ENCODE measurements around the gene CDKN1B.

CDKN1B gene

GRCh38 chr12:12686472-12686871, 30.7 kb upstream of the CDKN1B start:
- TF ChIP-seq SIN3A (IDR thresholded peaks at IDR 0.05; ENCODE audit: borderline replicate concordance, insufficient read depth, low read length), result no peak
- TF ChIP-seq REST (IDR thresholded peaks at IDR 0.05; ENCODE audit: insufficient read depth in 1 of 2, low read depth in 2 of 2, low read length in 2 of 2), result no peak
- TF ChIP-seq POLR2AphosphoS5 (IDR thresholded peaks at IDR 0.05; ENCODE audit: low read depth, low read length), result no peak
- TF ChIP-seq FOXP2 (optimal IDR thresholded peaks at IDR 0.05; ENCODE audit: borderline replicate concordance, extremely low read depth, extremely low read length, insufficient read depth), result no peak
- no peak for TF ChIP-seq TAF1 (IDR thresholded peaks at IDR 0.05; ENCODE audit: borderline replicate concordance, insufficient read depth, low read length)

GRCh38 chr12:12686925-12687324, 30.2 kb upstream of the CDKN1B start:
- no peak for TF ChIP-seq REST (IDR thresholded peaks at IDR 0.05; ENCODE audit: insufficient read depth in 1 of 2, low read depth in 2 of 2, low read length in 2 of 2)

GRCh38 chr12:12689647-12690300, 27.4 kb upstream of the CDKN1B start:
- no peak for TF ChIP-seq REST (IDR thresholded peaks at IDR 0.05; ENCODE audit: insufficient read depth in 1 of 2, low read depth in 2 of 2, low read length in 2 of 2)
- no peak for TF ChIP-seq SIN3A (IDR thresholded peaks at IDR 0.05; ENCODE audit: borderline replicate concordance, insufficient read depth, low read length)
- TF ChIP-seq POLR2AphosphoS5 (IDR thresholded peaks at IDR 0.05; ENCODE audit: low read depth, low read length), result no peak
- no peak for TF ChIP-seq FOXP2 (optimal IDR thresholded peaks at IDR 0.05; ENCODE audit: borderline replicate concordance, extremely low read depth, extremely low read length, insufficient read depth)
- no peak for TF ChIP-seq TAF1 (IDR thresholded peaks at IDR 0.05; ENCODE audit: borderline replicate concordance, insufficient read depth, low read length)

GRCh38 chr12:12691549-12691948, 25.6 kb upstream of the CDKN1B start:
- no peak for TF ChIP-seq TAF1 (IDR thresholded peaks at IDR 0.05; ENCODE audit: borderline replicate concordance, insufficient read depth, low read length)

GRCh38 chr12:12693111-12693671, 24.0 kb upstream of the CDKN1B start:
- TF ChIP-seq REST (IDR thresholded peaks at IDR 0.05; ENCODE audit: insufficient read depth in 1 of 2, low read depth in 2 of 2, low read length in 2 of 2), result no peak
- TF ChIP-seq POLR2AphosphoS5 (IDR thresholded peaks at IDR 0.05; ENCODE audit: low read depth, low read length), result no peak
- no peak for TF ChIP-seq SIN3A (IDR thresholded peaks at IDR 0.05; ENCODE audit: borderline replicate concordance, insufficient read depth, low read length)
- TF ChIP-seq FOXP2 (optimal IDR thresholded peaks at IDR 0.05; ENCODE audit: borderline replicate concordance, extremely low read depth, extremely low read length, insufficient read depth), result no peak
- no peak for TF ChIP-seq TAF1 (IDR thresholded peaks at IDR 0.05; ENCODE audit: borderline replicate concordance, insufficient read depth, low read length)

All from PFSK-1 (cell line).